Sciatic nerve (tissue), 1 donor: ENCODE data around the gene PNMA6F. TPM values are rescaled to one million over a fixed set of nuclear protein-coding genes. Genes with fewer than 3 reads are reported as not detected.

ENCODE experiments used
- total RNA-seq: library from RNA; stranded (reverse); fragmentation: NEBNext Ultra II Directional; extraction: Animal tissue kit (Norgen Biotek cat#: 25700); gene quantifications from one replicate; pipeline ENCODE4 v1.2.1, GENCODE V29; 2021
- donor health status: DM: no; HTN: no; CAD: no.

Gene PNMA6F
- total RNA-seq, 1 donor from 2014 or later: not detected

Other genes starting within 250 kb of the PNMA6F start
- 4.9 TPM for gene PNMA6A, start 249.3 kb downstream of the PNMA6F start, total RNA-seq
- gene MAGEA1, start 142.5 kb downstream of the PNMA6F start, total RNA-seq: not detected
- 11.4 TPM for gene ZNF275, start 12.4 kb upstream of the PNMA6F start, total RNA-seq
- not detected for gene PNMA6E, start 79.6 kb upstream of the PNMA6F start, total RNA-seq
- gene ZFP92, start 89.7 kb upstream of the PNMA6F start, total RNA-seq: 0.85 TPM
- 1.7 TPM for gene TREX2, start 124.3 kb upstream of the PNMA6F start, total RNA-seq
- gene HAUS7, start 148.8 kb upstream of the PNMA6F start, total RNA-seq: 31.4 TPM
- 115 TPM for gene BGN, start 173.2 kb upstream of the PNMA6F start, total RNA-seq
- gene ATP2B3, start 195.9 kb upstream of the PNMA6F start, total RNA-seq: 0.09 TPM